ENCODE results near the gene ENC1. TPM values are rescaled to one million over a fixed set of nuclear protein-coding genes. Genes with fewer than 3 reads are reported as not detected.
A peak's percentile ranks its signal among the peaks of the same experiment; 100 is the strongest.

Gene ENC1
- total RNA-seq, 1 experiment from 2014 or later: 7.9 TPM

- POLR2A ChIA-PET (ENCODE audit: low non-redundant PET): no interaction called here
- Histone ChIP-seq H3K27ac (ENCODE audit: low read depth, low read length, poor library complexity, severe bottlenecking) (no peak overlapping the region), H3K36me3 (ENCODE audit: insufficient read depth, low read length, poor library complexity, severe bottlenecking) (no peaks in the 10 kb centered on the region), H3K9me3 (ENCODE audit: low read depth, low read length, poor library complexity, severe bottlenecking) (no peaks in the 10 kb centered on the region), H3K4me1 (ENCODE audit: insufficient read depth, low read length, poor library complexity, severe bottlenecking) (peaks cover 23% of the 10 kb centered on the region), H3K27me3 (replicated peaks; ENCODE audit: insufficient read depth, low read depth, low read length, poor library complexity) (no peaks in the 10 kb centered on the region), H3K4me3 (ENCODE audit: low read depth, low read length, poor library complexity, severe bottlenecking) (no peak overlapping the region)
- no TSS peak for BruUV-seq (replicated peaks)
- CTCF ChIA-PET: no interaction called here
- TF ChIP-seq EZH2 (IDR thresholded peaks at IDR 0.05; ENCODE audit: borderline replicate concordance, low read depth, low read length, poor library complexity, severe bottlenecking): no peak
- no peak for TF ChIP-seq CTCF (conservative IDR thresholded peaks at IDR 0.05; ENCODE audit: low read depth, low read length)
- DNase-seq (ENCODE audit: low spot score): peak; percentile 27
- intact Hi-C loops (cut with micrococcal nuclease; ENCODE audit: unreplicated experiment): no loop called here
These were observed 15.5 kb downstream of the ENC1 start for GRCh38 chr5:74624931-74625505.

GRCh38 chr5:74624501-74624900 is 16.0 kb downstream of the ENC1 start:
- Histone ChIP-seq H3K27ac (ENCODE audit: low read depth, low read length, poor library complexity, severe bottlenecking) (no peak overlapping the region), H3K36me3 (ENCODE audit: insufficient read depth, low read length, poor library complexity, severe bottlenecking) (no peaks in the 10 kb centered on the region), H3K9me3 (ENCODE audit: low read depth, low read length, poor library complexity, severe bottlenecking) (no peaks in the 10 kb centered on the region), H3K27me3 (replicated peaks; ENCODE audit: insufficient read depth, low read depth, low read length, poor library complexity) (no peaks in the 10 kb centered on the region), H3K4me3 (ENCODE audit: low read depth, low read length, poor library complexity, severe bottlenecking) (no peak overlapping the region), H3K4me1 (ENCODE audit: insufficient read depth, low read length, poor library complexity, severe bottlenecking) (peaks cover 19% of the 10 kb centered on the region)
- intact Hi-C loops (cut with micrococcal nuclease; ENCODE audit: unreplicated experiment): no loop called here
- BruUV-seq (replicated peaks): no TSS peak
- no peak for DNase-seq (ENCODE audit: low spot score)
- ChIA-PET CTCF (no interaction called here), POLR2A (ENCODE audit: low non-redundant PET) (no interaction called here)
- TF ChIP-seq EZH2 (IDR thresholded peaks at IDR 0.05; ENCODE audit: borderline replicate concordance, low read depth, low read length, poor library complexity, severe bottlenecking): no peak
- TF ChIP-seq CTCF (conservative IDR thresholded peaks at IDR 0.05; ENCODE audit: low read depth, low read length): no peak

GRCh38 chr5:74623748-74624408 is 16.6 kb downstream of the ENC1 start:
- no peak for TF ChIP-seq CTCF (conservative IDR thresholded peaks at IDR 0.05; ENCODE audit: low read depth, low read length)
- TF ChIP-seq EZH2 (IDR thresholded peaks at IDR 0.05; ENCODE audit: borderline replicate concordance, low read depth, low read length, poor library complexity, severe bottlenecking): no peak
- DNase-seq (ENCODE audit: low spot score): no peak
- Histone ChIP-seq H3K4me3 (ENCODE audit: low read depth, low read length, poor library complexity, severe bottlenecking) (no peak overlapping the region), H3K9me3 (ENCODE audit: low read depth, low read length, poor library complexity, severe bottlenecking) (no peaks in the 10 kb centered on the region), H3K27ac (ENCODE audit: low read depth, low read length, poor library complexity, severe bottlenecking) (no peak overlapping the region), H3K27me3 (replicated peaks; ENCODE audit: insufficient read depth, low read depth, low read length, poor library complexity) (no peaks in the 10 kb centered on the region), H3K4me1 (ENCODE audit: insufficient read depth, low read length, poor library complexity, severe bottlenecking) (peaks cover 19% of the 10 kb centered on the region), H3K36me3 (ENCODE audit: insufficient read depth, low read length, poor library complexity, severe bottlenecking) (no peaks in the 10 kb centered on the region)
- no TSS peak for BruUV-seq (replicated peaks)
- ChIA-PET POLR2A (ENCODE audit: low non-redundant PET) (no interaction called here), CTCF (no interaction called here)
- intact Hi-C loops (cut with micrococcal nuclease; ENCODE audit: unreplicated experiment): no loop called here
